Measurements from ENCODE around the gene FBXW5. TPM values are rescaled to one million over a fixed set of nuclear protein-coding genes. Genes with fewer than 3 reads are reported as not detected.
A peak's percentile ranks its signal among the peaks of the same experiment; 100 is the strongest.

Gene FBXW5
- total RNA-seq, 1 experiment from 2014 or later, result 72.6 TPM

DNA sequence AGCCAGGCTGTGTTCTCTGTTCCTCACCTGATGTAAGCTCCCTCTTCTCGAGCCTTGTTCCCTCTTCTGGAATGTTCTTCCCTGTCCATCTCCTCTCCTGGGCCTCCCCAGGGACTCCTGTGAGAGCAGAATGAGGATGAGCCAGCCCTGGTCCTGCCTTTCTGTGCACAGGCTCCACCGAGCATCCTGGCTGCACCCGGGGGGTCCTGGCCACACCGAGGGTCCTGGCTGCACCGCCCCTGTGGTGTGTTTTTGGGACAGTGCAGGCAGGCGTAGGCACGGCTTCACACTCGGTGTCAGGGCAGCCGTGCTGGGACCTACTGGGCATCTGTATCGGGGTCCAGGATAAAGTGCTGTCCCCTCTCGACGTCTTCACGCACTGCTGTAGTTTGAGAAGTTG lies 17.8 kb downstream of the FBXW5 start:
- in situ Hi-C loops (cut with HindIII; ENCODE audit: low pct_unique_long_range_greater_than_20kb, low sequenced_read_pairs), result no loop called here
- ATAC-seq (no peak), DNase-seq (ENCODE audit: low read depth, low spot score) (no peak)
- POLR2A ChIA-PET, result no interaction called here
- H3K27me3 ChIP-seq (ENCODE audit: control insufficient read depth, insufficient read depth, low read length), result no peaks in the 10 kb centered on the region
- no peak overlapping the region for H3K27ac ChIP-seq (ENCODE audit: low read length)
- TF ChIP-seq, protein P1, sequence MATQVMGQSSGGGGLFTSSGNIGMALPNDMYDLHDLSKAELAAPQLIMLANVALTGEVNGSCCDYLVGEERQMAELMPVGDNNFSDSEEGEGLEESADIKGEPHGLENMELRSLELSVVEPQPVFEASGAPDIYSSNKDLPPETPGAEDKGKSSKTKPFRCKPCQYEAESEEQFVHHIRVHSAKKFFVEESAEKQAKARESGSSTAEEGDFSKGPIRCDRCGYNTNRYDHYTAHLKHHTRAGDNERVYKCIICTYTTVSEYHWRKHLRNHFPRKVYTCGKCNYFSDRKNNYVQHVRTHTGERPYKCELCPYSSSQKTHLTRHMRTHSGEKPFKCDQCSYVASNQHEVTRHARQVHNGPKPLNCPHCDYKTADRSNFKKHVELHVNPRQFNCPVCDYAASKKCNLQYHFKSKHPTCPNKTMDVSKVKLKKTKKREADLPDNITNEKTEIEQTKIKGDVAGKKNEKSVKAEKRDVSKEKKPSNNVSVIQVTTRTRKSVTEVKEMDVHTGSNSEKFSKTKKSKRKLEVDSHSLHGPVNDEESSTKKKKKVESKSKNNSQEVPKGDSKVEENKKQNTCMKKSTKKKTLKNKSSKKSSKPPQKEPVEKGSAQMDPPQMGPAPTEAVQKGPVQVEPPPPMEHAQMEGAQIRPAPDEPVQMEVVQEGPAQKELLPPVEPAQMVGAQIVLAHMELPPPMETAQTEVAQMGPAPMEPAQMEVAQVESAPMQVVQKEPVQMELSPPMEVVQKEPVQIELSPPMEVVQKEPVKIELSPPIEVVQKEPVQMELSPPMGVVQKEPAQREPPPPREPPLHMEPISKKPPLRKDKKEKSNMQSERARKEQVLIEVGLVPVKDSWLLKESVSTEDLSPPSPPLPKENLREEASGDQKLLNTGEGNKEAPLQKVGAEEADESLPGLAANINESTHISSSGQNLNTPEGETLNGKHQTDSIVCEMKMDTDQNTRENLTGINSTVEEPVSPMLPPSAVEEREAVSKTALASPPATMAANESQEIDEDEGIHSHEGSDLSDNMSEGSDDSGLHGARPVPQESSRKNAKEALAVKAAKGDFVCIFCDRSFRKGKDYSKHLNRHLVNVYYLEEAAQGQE (IDR thresholded peaks at IDR 0.05; ENCODE audit: insufficient read depth in 1 of 2, low read depth in 2 of 2, low read length in 1 of 2), result no peak
- TF ChIP-seq SIN3A (IDR thresholded peaks at IDR 0.05; ENCODE audit: borderline replicate concordance, insufficient read depth, low read depth, low read length), result no peak
- no peak for TF ChIP-seq TCF7L2 (IDR thresholded peaks at IDR 0.05; ENCODE audit: low read depth, low read length)
- no peak for TF ChIP-seq POLR2AphosphoS5 (IDR thresholded peaks at IDR 0.05; ENCODE audit: low read depth, low read length)
- TF ChIP-seq CTCF (IDR thresholded peaks at IDR 0.05), result no peak
- H3K36me3 ChIP-seq (ENCODE audit: control insufficient read depth, insufficient read depth, low read length), result peaks cover 5% of the 10 kb centered on the region
- no peaks in the 10 kb centered on the region for H3K4me1 ChIP-seq (ENCODE audit: control insufficient read depth, insufficient read depth, low read length)
- no peak overlapping the region for H3K4me3 ChIP-seq (ENCODE audit: low read depth in 2 of 2, low read length in 2 of 2)
- CTCF ChIA-PET, result no interaction called here
- no peaks in the 10 kb centered on the region for H3K9me3 ChIP-seq (ENCODE audit: control insufficient read depth, insufficient read depth, low read depth, low read length)
- no TSS peak for BruUV-seq (replicated peaks)
- intact Hi-C loops (cut with micrococcal nuclease; ENCODE audit: unreplicated experiment), result no loop called here

GRCh38 chr9:136926154-136926704 lies 18.3 kb downstream of the FBXW5 start:
- H3K4me1 ChIP-seq (ENCODE audit: control insufficient read depth, insufficient read depth, low read length), result no peaks in the 10 kb centered on the region
- CTCF ChIA-PET, result no interaction called here
- no peak for TF ChIP-seq SIN3A (IDR thresholded peaks at IDR 0.05; ENCODE audit: borderline replicate concordance, insufficient read depth, low read depth, low read length)
- TF ChIP-seq TCF7L2 (IDR thresholded peaks at IDR 0.05; ENCODE audit: low read depth, low read length), result no peak
- TF ChIP-seq POLR2AphosphoS5 (IDR thresholded peaks at IDR 0.05; ENCODE audit: low read depth, low read length), result no peak
- no peak; the same call in 1 of the 2 replicates for TF ChIP-seq CTCF (IDR thresholded peaks at IDR 0.05)
- TF ChIP-seq, protein P1 (IDR thresholded peaks at IDR 0.05; ENCODE audit: insufficient read depth in 1 of 2, low read depth in 2 of 2, low read length in 1 of 2), result no peak
- H3K4me3 ChIP-seq (ENCODE audit: low read depth in 2 of 2, low read length in 2 of 2), result no peak overlapping the region
- no peak overlapping the region for H3K27ac ChIP-seq (ENCODE audit: low read length)
- POLR2A ChIA-PET, result no interaction called here
- peaks cover 5% of the 10 kb centered on the region for H3K36me3 ChIP-seq (ENCODE audit: control insufficient read depth, insufficient read depth, low read length)
- ATAC-seq (peak; percentile 63; the same call in 1 of the 2 replicates), DNase-seq (ENCODE audit: low read depth, low spot score) (no peak)
- in situ Hi-C loops (cut with HindIII; ENCODE audit: low pct_unique_long_range_greater_than_20kb, low sequenced_read_pairs) (no loop called here), intact Hi-C loops (cut with micrococcal nuclease; ENCODE audit: unreplicated experiment) (no loop called here)
- no peaks in the 10 kb centered on the region for H3K9me3 ChIP-seq (ENCODE audit: control insufficient read depth, insufficient read depth, low read depth, low read length)
- no peaks in the 10 kb centered on the region for H3K27me3 ChIP-seq (ENCODE audit: control insufficient read depth, insufficient read depth, low read length)
- no TSS peak for BruUV-seq (replicated peaks)
